OCI-LY1 (cell line): ENCODE measurements around the gene FBXL14.

Experiments
- H2AFZ ChIP-seq: fragments of 200-600 bp; sonication (generic), shearing (Covaris generic); 2 replicates; pipeline ENCODE4 v1.6.0; 2014; ENCODE audit warnings: antibody characterized with exemption, mild to moderate bottlenecking, low read length
- H3F3A ChIP-seq: fragments of 200-600 bp; sonication (generic), shearing (Covaris generic); 2 replicates; pipeline ENCODE4 v1.6.0; 2014; ENCODE audit warnings: mild to moderate bottlenecking, antibody characterized with exemption, low read length, moderate library complexity; ENCODE audit not compliant: insufficient read depth
- H3K27ac ChIP-seq: fragments of 200-600 bp; sonication (generic); 2 replicates; pipeline ENCODE4 v1.5.1; 2014; ENCODE audit warnings: low read length, mixed run types, mild to moderate bottlenecking, low read depth; ENCODE audit not compliant: poor library complexity, severe bottlenecking
- H3K27me3 ChIP-seq: fragments of 200-600 bp; sonication (generic); 2 replicates; pipeline ENCODE4 v1.6.0; 2014; ENCODE audit warnings: antibody characterized with exemption, mild to moderate bottlenecking, low read length, moderate library complexity; ENCODE audit not compliant: insufficient read depth
- H3K36me3 ChIP-seq: fragments of 200-600 bp; sonication (generic); 2 replicates; pipeline ENCODE4 v1.6.1; 2014; ENCODE audit warnings: mild to moderate bottlenecking, antibody characterized with exemption, low read length, moderate library complexity, mixed read lengths; ENCODE audit not compliant: insufficient read depth
- H3K4me1 ChIP-seq: fragments of 200-600 bp; sonication (generic); 2 replicates; pipeline ENCODE4 v1.5.1; 2014; ENCODE audit warnings: mild to moderate bottlenecking, low read length, moderate library complexity; ENCODE audit not compliant: insufficient read depth, severe bottlenecking
- H3K4me2 ChIP-seq: fragments of 200-600 bp; sonication (generic), shearing (Covaris generic); 2 replicates; pipeline ENCODE4 v1.6.1; 2014; ENCODE audit warnings: low read length
- H3K4me3 ChIP-seq: fragments of 200-600 bp; sonication (generic); 2 replicates; pipeline ENCODE4 v1.5.1; 2014; ENCODE audit warnings: low read length, low read depth, mild to moderate bottlenecking, mixed read lengths; ENCODE audit not compliant: poor library complexity, severe bottlenecking
- H3K79me2 ChIP-seq: fragments of 200-600 bp; shearing (Covaris generic); 2 replicates; pipeline ENCODE4 v1.6.1; 2016; ENCODE audit warnings: mixed run types, low read length, mixed read lengths; ENCODE audit not compliant: insufficient read depth
- H3K9ac ChIP-seq: fragments of 200-600 bp; sonication (generic), shearing (Covaris generic); 2 replicates; pipeline ENCODE4 v1.6.1; 2014; ENCODE audit warnings: mild to moderate bottlenecking, low read length, mixed read lengths
- H3K9me2 ChIP-seq: fragments of 200-600 bp; sonication (generic), shearing (Covaris generic); 2 replicates; pipeline ENCODE4 v1.6.1; 2014; ENCODE audit warnings: low read depth, mild to moderate bottlenecking, low read length, mixed read lengths
- H3K9me3 ChIP-seq: fragments of 200-600 bp; shearing (Covaris generic); 2 replicates; pipeline ENCODE4 v1.6.1; 2014; ENCODE audit warnings: low read length, mixed read lengths
- H4K20me1 ChIP-seq: fragments of 200-600 bp; sonication (generic), shearing (Covaris generic); 2 replicates; pipeline ENCODE4 v1.6.0; 2016; ENCODE audit warnings: mild to moderate bottlenecking, low read length; ENCODE audit not compliant: insufficient read depth
- EZH2 ChIP-seq: fragments of 200-600 bp; sonication (generic), shearing (Covaris generic); IDR thresholded peaks from 2 replicates; pipeline ENCODE4 v1.8.0; 2017; ENCODE audit warnings: borderline replicate concordance, mixed run types, mild to moderate bottlenecking, antibody characterized with exemption, low read length, moderate library complexity, mixed read lengths
- TF ChIP-seq, protein P1 (sequence below): fragments of 200-600 bp; sonication (generic), shearing (Covaris generic); IDR thresholded peaks from 2 replicates; pipeline ENCODE4 v1.5.1; 2017; ENCODE audit warnings: mild to moderate bottlenecking, antibody characterized with exemption, low read length, moderate library complexity, mixed read lengths

Gene FBXL14

DNA sequence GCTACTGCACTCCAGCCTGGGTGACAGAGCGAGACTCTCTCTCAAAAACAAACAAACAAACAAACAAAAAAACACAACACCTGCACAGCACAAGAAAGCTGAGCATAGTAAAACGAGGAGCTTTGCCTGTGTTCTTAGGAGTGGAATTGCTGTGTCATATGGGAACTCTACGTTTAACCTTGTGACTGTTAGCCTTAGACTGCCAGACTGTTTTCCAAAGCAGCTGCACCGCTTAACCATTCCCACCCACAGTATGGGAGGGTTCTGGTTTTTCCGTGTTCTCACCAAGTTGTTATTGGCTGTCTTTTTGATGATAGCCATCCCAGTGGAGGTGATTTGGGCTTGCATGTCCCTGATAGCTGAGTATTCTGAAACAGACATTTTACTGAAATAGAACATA is 43.8 kb upstream of the FBXL14 start:
- no peak overlapping the region for H3K27ac ChIP-seq
- no peaks in the 10 kb centered on the region for H3K9me2 ChIP-seq

DNA sequence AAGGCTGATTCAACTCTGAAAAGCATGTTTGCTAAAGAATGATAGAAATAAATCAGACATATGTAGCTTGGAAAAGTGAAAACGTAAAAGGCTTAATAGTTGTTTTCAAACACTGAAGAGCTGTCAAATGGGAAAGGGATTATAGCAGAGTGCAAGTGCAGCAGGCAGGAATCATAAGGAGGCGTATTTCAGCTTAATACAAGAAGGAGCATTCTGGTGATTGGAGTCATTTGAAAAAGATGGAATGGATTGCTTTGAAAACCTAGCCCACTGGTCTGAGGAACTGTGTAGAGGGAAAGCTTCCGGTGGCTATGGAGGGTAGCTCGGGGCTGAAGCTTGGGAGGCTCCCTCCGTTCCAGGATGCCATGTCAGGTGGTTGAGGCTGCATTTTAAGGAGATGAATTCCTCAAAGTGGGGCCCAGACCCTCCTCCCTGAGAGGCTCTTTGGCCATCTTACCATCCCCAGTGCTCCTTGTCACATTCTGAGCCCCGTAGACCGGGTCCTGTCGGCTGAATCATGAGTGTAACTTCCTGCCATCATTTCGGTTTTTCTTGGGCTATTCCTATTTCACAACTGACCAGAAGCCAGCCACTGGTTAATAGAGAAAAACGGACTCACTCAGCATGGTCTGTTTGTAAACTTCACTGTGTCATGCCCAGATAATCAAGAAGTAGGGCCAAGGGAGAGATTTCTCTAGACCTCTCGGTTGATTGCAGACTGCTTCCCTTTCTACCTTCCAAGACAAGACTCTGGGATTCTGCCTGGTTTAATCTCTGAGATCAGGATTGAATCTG is 41.1 kb upstream of the FBXL14 start:
- no peaks in the 10 kb centered on the region for H3K9me3 ChIP-seq
- H3K4me2 ChIP-seq, result no peak overlapping the region
- H3F3A ChIP-seq, result no peaks in the 10 kb centered on the region
- H3K27ac ChIP-seq, result no peak overlapping the region
- H2AFZ ChIP-seq, result no peak overlapping the region
- H3K9ac ChIP-seq, result no peak overlapping the region
- H3K4me3 ChIP-seq, result no peak overlapping the region
- H3K36me3 ChIP-seq, result no peaks in the 10 kb centered on the region
- no peaks in the 10 kb centered on the region for H3K79me2 ChIP-seq
- peaks cover 15% of the 10 kb centered on the region; the same call in 1 of the 2 replicates for H3K27me3 ChIP-seq
- H3K9me2 ChIP-seq, result no peaks in the 10 kb centered on the region
- TF ChIP-seq, protein P1, sequence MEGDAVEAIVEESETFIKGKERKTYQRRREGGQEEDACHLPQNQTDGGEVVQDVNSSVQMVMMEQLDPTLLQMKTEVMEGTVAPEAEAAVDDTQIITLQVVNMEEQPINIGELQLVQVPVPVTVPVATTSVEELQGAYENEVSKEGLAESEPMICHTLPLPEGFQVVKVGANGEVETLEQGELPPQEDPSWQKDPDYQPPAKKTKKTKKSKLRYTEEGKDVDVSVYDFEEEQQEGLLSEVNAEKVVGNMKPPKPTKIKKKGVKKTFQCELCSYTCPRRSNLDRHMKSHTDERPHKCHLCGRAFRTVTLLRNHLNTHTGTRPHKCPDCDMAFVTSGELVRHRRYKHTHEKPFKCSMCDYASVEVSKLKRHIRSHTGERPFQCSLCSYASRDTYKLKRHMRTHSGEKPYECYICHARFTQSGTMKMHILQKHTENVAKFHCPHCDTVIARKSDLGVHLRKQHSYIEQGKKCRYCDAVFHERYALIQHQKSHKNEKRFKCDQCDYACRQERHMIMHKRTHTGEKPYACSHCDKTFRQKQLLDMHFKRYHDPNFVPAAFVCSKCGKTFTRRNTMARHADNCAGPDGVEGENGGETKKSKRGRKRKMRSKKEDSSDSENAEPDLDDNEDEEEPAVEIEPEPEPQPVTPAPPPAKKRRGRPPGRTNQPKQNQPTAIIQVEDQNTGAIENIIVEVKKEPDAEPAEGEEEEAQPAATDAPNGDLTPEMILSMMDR, result no peak
- H3K4me1 ChIP-seq, result peaks cover 2% of the 10 kb centered on the region
- no peaks in the 10 kb centered on the region for H4K20me1 ChIP-seq

More for the DNA sequence above, 43.8 kb upstream of the FBXL14 start:
- TF ChIP-seq EZH2, result no peak
- TF ChIP-seq, protein P1, result no peak
- no peaks in the 10 kb centered on the region for H3K4me1 ChIP-seq
- no peak overlapping the region for H3K4me3 ChIP-seq
- H3K9me3 ChIP-seq, result no peaks in the 10 kb centered on the region
- no peaks in the 10 kb centered on the region for H3K79me2 ChIP-seq
- H3K27me3 ChIP-seq, result no peaks in the 10 kb centered on the region
- no peak overlapping the region for H3K9ac ChIP-seq
- H2AFZ ChIP-seq, result no peak overlapping the region
- H3K36me3 ChIP-seq, result no peaks in the 10 kb centered on the region
- H3K4me2 ChIP-seq, result no peak overlapping the region
- no peaks in the 10 kb centered on the region for H4K20me1 ChIP-seq
- H3F3A ChIP-seq, result no peaks in the 10 kb centered on the region

DNA sequence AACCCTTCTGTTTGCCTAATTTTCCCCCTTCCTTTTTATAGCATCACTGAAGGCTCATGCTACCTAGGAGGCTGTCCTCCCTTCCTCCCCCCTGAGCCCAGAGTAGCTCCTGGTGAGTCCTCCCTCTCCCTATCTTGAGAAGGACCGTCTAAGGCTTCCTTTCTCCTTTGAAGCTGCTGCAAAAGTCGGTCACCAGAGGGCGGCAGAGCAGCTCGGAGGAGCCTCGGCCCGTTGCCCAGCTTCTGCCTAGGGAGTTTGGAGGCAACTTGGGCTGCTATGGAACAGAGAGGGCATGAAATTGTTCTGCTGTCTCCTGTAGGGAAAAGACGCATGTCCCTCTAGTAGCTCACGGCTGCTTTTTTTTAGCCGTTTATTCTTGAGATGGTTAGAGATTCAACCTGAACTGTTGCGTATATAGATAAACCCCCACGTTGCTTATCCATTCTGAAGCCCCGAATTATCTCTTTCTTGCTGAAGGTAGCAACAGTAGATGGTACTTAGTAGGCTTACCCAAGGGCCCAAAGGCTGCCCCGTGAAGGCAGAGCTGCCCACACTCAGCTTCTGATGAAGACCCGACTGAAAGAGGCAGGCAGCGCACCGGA is 40.3 kb upstream of the FBXL14 start:
- TF ChIP-seq, protein P1, result peak; percentile 98
- no peak for TF ChIP-seq EZH2
- H3K9ac ChIP-seq, result no peak overlapping the region
- no peaks in the 10 kb centered on the region for H3K9me2 ChIP-seq
- no peak overlapping the region for H2AFZ ChIP-seq
- H3F3A ChIP-seq, result no peaks in the 10 kb centered on the region
- H3K9me3 ChIP-seq, result no peaks in the 10 kb centered on the region
- no peaks in the 10 kb centered on the region for H3K36me3 ChIP-seq
- no peaks in the 10 kb centered on the region for H3K79me2 ChIP-seq
- no peak overlapping the region for H3K4me2 ChIP-seq
- no peak overlapping the region for H3K4me3 ChIP-seq
- no peaks in the 10 kb centered on the region for H4K20me1 ChIP-seq
- H3K27ac ChIP-seq, result no peak overlapping the region
- peaks cover 15% of the 10 kb centered on the region; the same call in 1 of the 2 replicates for H3K27me3 ChIP-seq
- H3K4me1 ChIP-seq, result peaks cover 11% of the 10 kb centered on the region
